Dedifferentiated amniotic fluid mesenchymal stem cell (primary cell): ENCODE data around the gene ATP8A2.
A peak's percentile ranks its signal among the peaks of the same experiment; 100 is the strongest.
"Not testable (repeated sequence)": the region's sequence is repeated elsewhere in the genome, so short reads cannot be mapped to it uniquely, and the experiment has no call there.

Source experiments
- DNase-seq: peaks from one replicate; pipeline ENCODE4 v3.0.0-alpha.2; 2016; ENCODE audit errors: extremely low spot score

The ATP8A2 gene

DNA sequence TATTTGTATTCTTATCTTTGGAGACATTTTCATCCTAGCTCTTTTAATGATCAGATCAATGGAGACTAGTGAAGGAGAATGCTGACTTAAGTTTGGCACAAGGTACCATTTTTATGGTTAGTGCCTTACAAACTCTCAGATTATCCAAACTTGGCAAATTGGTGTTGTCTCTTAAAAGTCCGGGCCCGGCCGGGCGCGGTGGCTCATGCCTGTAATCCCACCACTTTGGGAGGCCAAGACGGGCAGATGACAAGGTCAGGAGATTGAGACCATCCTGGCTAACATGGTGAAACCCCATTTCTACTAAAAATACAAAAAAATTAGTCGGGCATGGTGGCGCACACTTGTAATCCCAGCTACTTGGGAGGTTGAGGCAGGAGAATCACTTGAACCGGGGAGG is 177.2 kb downstream of the ATP8A2 start:
- not testable (repeated sequence) for DNase-seq

GRCh38 chr13:25561812-25562211 is 190.0 kb downstream of the ATP8A2 start:
- DNase-seq = no peak

GRCh38 chr13:25570185-25570584 is 198.4 kb downstream of the ATP8A2 start:
- no peak for DNase-seq

- DNase-seq = no peak
Observed at GRCh38 chr13:25571237-25571636, 199.5 kb downstream of the ATP8A2 start.

DNA sequence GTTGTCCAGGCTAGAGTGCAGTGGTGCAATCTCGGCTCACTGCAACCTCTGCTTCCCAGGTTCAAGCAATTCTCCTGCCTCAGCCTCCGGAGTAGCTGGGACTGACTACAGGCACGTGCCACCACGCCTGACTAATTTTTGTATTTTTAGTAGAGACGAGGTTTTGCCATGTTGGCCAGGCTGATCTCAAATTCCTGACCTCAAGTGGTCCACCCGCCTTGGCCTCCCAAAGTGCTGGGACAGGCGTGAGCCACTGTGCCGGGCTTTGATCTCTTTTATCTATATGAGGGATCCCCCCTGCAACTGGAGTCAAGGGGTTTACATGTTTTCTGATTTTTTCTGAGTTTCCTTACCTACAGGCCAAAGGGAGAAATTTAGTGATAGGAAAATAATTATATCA is 200.4 kb downstream of the ATP8A2 start:
- DNase-seq = not testable (repeated sequence)

DNA sequence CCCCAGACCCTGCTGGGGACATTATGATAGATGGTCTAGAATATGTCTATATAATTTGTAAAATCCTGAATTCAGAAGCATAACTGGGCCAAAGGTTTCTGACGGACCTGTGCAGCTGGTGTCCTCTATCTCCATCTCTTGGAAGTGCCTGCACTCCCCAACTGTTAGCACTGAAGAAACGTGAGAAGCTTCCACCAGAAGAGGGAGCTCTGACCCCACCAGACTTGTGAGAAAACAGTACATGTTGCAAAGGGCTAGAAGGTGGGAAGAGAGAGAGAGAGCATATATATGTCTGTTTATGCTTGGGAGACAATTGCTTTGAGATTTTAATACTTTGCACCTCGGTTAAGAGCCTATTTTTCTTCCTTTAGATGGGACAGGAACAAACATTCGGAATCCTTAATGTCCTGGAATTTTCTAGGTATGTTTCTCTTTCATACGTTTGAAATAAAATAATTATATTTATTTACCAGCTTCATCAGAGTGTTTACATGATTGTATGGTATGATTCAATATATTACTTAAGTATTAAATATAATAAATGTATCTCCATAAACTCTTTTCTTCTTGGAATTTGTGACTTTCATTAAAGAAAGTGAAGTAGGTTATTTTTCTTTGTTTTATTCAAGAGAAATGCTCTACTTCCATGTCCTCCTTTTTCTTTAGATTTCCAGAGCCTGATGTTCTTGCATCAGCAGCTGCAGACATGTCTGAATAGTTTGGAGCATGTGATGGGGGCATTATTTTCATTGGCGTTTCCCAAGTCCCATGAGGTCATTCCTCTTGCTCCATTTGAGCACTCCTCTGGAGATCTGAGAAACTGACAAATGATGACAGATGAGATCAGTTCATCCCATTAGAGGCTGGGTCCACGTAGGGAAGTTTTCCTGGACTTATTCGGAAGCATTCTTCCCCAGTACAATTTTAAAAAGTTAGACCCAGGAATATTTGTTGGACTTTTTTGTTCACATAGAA is 202.9 kb downstream of the ATP8A2 start:
- DNase-seq = peak; percentile 92

- DNase-seq = no peak
Observed at GRCh38 chr13:25575562-25575961, 203.8 kb downstream of the ATP8A2 start.

DNA sequence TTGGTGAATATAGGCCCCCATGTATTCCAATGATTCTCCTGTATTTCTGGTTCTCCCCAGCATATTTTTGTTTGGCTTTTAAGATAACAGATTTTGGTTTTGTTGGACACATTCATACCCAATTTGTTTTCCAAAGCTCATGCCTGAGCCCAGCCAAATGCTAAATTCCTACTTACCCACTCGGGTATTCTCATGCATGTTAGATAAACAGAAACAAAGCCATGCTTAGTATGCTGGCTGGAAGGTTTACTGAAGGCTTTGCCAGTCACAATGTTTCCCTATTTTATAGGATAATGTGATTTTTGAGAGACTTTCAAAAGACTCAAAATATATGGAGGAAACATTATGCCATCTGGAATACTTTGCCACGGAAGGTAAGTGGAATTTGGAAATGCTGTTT is 206.8 kb downstream of the ATP8A2 start:
- DNase-seq = no peak

GRCh38 chr13:25579221-25579620 is 207.4 kb downstream of the ATP8A2 start:
- DNase-seq = no peak

GRCh38 chr13:25581351-25581750 is 209.6 kb downstream of the ATP8A2 start:
- no peak for DNase-seq

DNA sequence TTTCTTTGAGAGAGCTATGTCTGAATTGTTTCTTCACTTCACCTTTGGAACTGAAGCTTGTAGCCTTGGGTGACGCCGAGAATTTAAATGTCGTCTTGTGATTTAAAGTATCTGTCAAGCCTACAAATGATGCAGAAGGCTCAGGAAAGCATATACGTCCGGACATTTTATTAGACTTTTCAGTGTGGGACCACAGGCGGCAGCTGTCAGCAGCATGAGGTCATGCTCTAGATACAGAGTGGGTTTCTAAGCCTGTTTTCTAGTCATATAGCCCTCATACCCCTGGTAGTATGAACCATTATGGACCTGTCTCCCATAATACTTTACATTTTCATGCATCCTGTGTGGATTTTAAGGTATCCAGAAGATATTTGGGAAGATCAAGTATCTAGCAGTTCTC is 212.3 kb downstream of the ATP8A2 start:
- no peak for DNase-seq

DNA sequence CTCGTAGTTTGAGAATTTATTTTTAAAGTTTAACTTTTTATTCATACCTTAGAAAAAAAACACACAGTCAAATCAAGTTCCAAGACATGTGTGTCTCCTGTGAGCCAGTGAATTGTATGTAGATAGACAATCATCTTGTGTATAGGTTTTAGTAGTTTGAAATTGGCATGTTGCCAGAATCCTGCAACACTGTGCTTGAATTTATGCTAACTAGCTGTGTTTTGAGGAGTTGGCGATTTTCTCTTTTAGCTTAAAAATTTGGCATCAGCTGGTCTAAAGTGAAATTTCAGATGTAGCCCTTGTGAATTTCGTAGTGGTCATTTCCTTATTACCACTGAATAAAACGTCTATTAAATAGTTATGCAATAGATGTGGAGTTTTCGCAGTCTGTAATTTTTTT is 213.2 kb downstream of the ATP8A2 start:
- no peak for DNase-seq

- DNase-seq = no peak
Observed at GRCh38 chr13:25587326-25587980, 215.7 kb downstream of the ATP8A2 start.

DNA sequence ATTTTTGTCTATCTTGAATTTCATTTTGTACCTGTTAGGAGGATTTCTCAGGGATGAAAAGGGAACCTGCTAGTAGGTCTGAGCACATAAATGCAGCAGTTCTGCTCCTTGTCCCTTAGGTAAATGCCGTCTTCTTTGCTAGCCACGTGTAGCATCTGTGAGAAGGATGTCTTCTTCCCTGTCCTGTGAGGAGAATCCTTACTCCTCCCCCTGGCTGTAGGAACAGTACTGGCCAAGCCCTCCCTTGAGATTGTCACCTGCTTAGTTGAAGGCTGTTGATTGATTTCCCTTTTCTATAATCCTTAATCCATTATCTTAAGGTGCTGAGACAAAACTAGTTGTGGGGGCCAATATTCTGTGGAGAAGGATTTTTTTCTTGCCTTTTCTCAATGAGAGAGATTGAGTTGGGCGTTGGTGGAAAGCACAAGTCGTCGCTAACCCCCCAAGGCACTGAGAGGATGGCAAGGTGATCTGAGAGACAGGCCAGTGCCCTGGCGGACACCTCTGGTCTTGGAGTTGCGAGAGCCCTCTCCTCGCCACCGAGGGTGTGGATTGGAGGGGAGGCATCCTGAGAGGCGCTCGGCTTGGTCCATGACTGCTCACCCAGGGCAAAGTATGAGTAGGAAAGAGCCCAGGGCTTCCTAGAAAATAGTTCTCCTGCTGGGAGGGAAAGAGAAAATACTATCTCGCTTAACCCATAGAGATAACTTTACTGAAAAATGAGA is 216.7 kb downstream of the ATP8A2 start:
- no peak for DNase-seq

- DNase-seq = no peak
Observed at GRCh38 chr13:25598421-25598820, 226.6 kb downstream of the ATP8A2 start.

DNA sequence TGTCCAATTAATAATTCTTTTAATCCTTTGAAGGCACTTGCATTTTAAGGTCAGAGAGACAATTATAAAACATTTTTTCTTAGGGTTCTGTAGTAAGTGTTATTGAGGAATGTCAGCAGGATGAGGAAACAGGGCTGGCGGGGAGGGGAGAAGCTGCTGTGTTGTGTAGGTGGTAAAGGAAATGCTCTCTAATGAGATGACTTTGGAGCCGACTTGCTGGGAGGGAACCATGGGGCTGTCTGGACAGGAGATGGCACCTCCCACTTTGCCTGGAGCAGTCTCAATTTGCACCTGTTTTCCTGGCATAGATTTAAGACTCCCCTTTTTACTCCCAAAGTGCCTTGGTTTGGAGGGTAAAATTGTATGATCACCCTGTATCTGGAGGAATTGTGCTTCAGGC is 230.4 kb downstream of the ATP8A2 start:
- DNase-seq = no peak

- no peak for DNase-seq
Observed at GRCh38 chr13:25604106-25604505, 232.3 kb downstream of the ATP8A2 start.

- no peak for DNase-seq
Observed at GRCh38 chr13:25607096-25607495, 235.3 kb downstream of the ATP8A2 start.

DNA sequence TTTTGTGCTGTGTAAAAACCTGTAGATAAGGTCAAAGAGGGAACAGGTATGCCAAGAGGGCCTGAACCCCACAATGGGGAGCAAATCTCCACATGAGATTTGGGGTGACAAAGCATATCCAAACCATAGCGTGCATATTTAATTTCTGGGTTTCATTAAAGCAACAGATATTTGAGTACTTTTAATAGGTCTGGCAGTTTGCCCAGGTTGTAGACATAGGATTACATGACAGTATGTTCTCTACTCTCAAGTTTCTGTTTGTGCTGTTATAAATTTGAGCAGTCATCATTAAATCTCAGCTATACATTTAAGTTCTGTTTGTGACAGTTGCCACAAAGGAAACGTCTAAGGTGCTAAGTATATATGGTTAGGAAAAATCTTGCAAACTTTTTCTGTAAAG is 236.4 kb downstream of the ATP8A2 start:
- no peak for DNase-seq

- DNase-seq = no peak
Observed at GRCh38 chr13:25616674-25617073, 244.9 kb downstream of the ATP8A2 start.

DNA sequence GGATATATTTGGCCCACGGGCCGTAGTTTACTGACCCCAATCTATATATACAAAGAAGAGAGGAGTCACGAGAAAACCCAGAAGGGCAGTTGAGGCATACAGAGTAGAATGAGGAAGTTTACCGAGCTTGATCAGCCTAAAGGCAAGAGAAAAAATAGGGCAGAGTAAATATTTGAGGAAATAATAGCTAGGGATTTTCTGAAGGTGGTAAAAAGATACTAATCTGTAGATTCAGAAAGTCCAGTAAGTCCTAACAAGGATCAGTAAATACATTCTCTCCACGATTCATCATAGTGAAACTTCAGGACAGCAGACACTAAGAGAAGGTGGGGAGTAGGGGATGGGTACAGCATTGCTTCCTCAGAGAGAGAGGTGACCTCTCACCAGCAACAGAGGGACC is 248.1 kb downstream of the ATP8A2 start:
- DNase-seq = no peak

- no peak for DNase-seq
Observed at GRCh38 chr13:25625414-25625813, 253.6 kb downstream of the ATP8A2 start.
